Lower leg skin (tissue), 4 donors: ENCODE results near the gene BRD3OS. TPM values are rescaled to one million over a fixed set of nuclear protein-coding genes. Genes with fewer than 3 reads are reported as not detected.
A peak's percentile ranks its signal among the peaks of the same experiment; 100 is the strongest.

ENCODE experiments used
- DNase-seq, 2 donors: peaks; one replicate each; pipeline ENCODE4 v3.0.0-alpha.2; 2019; ENCODE audit warnings: low spot score in 2 of 2
- H3K4me3 ChIP-seq: fragments of 200-600 bp; sonication (generic); 2 replicates; pipeline ENCODE4 v1.5.1; 2017; ENCODE audit warnings: mild to moderate bottlenecking, low read depth; ENCODE audit not compliant: poor library complexity, severe bottlenecking
- POLR2A ChIP-seq, 2 donors: fragments of 450-650 bp; IDR thresholded peaks; one replicate each; pipeline ENCODE4 v1.6.1; 2016 to 2017; ENCODE audit warnings: antibody characterized with exemption in 2 of 2, mild to moderate bottlenecking in 1 of 2, moderate library complexity in 1 of 2
- WGBS, 2 donors: methylation state at CpG; one replicate each; pipeline ENCODE4 v1.1.5; 2018; 5-methylcytosine and 5-hydroxymethylcytosine counted together
- intact Hi-C: fragments of 100-400 bp; cut with DNase I; formaldehyde crosslinking; loops from one replicate; pipeline ENCODE4 v1.15.0; 2023; ENCODE audit warnings: low total_unique reads
- total RNA-seq, 4 donors: library from RNA; depleted of rRNA; stranded (reverse); fragments of >200 nt; gene quantifications; one replicate each; pipeline ENCODE4 v1.1.0, GENCODE V29; 2016
- TF ChIP-seq, protein P1 (sequence below), 3 donors: fragments of 450-650 bp; IDR thresholded peaks; one replicate each; pipeline ENCODE4 v1.5.1; 2016; ENCODE audit warnings: antibody characterized with exemption in 3 of 3, mild to moderate bottlenecking in 3 of 3, moderate library complexity in 2 of 3

Gene BRD3OS
- total RNA-seq, 4 donors from 2014 or later, result 2.5 to 11.0 (median 6.4) TPM

DNA sequence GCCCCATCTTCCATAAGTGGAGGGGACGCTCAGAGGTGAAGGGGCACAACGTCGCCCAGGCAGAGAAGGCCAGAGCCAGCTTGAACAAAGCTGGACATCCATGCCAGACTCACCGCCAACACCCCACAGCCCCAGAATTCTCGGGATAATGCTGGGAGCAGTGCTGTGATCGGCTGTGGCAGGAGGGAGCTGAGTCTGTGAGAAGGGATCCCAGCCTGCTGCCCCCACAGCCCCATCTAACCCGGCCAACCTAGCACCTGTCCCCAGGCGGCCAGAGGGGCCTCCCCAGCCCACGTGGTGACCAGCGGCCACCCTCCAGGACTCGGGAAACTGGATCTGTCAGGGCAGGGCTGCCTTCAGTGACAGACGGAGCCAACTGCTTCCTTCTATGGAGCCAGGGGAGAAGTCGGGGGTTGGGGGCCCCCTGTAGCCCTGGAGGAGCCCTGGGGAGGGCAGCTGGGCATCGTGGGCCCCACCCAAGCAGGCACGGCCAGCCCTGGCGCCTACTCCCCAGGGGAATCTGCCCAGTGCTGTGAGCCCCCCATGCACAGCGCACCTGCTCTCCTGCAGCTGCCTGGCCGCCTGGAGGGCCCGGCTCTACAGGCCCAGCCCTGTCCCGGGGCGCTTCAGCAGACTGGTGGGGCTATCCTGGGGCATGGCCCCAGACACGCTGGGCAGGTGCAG lies 36.5 kb downstream of the BRD3OS start:
- intact Hi-C loops, result no loop called here
- peak in 1 of 2 donors; percentile 80 for DNase-seq
- no peak for TF ChIP-seq POLR2A (IDR thresholded peaks at IDR 0.05)
- TF ChIP-seq, protein P1, sequence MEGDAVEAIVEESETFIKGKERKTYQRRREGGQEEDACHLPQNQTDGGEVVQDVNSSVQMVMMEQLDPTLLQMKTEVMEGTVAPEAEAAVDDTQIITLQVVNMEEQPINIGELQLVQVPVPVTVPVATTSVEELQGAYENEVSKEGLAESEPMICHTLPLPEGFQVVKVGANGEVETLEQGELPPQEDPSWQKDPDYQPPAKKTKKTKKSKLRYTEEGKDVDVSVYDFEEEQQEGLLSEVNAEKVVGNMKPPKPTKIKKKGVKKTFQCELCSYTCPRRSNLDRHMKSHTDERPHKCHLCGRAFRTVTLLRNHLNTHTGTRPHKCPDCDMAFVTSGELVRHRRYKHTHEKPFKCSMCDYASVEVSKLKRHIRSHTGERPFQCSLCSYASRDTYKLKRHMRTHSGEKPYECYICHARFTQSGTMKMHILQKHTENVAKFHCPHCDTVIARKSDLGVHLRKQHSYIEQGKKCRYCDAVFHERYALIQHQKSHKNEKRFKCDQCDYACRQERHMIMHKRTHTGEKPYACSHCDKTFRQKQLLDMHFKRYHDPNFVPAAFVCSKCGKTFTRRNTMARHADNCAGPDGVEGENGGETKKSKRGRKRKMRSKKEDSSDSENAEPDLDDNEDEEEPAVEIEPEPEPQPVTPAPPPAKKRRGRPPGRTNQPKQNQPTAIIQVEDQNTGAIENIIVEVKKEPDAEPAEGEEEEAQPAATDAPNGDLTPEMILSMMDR (IDR thresholded peaks at IDR 0.05), result no peak
- H3K4me3 ChIP-seq, result no peak overlapping the region
- WGBS, 2 donors, result 63 to 69% methylated on average over 11 to 22 of the region's 22 CpGs

DNA sequence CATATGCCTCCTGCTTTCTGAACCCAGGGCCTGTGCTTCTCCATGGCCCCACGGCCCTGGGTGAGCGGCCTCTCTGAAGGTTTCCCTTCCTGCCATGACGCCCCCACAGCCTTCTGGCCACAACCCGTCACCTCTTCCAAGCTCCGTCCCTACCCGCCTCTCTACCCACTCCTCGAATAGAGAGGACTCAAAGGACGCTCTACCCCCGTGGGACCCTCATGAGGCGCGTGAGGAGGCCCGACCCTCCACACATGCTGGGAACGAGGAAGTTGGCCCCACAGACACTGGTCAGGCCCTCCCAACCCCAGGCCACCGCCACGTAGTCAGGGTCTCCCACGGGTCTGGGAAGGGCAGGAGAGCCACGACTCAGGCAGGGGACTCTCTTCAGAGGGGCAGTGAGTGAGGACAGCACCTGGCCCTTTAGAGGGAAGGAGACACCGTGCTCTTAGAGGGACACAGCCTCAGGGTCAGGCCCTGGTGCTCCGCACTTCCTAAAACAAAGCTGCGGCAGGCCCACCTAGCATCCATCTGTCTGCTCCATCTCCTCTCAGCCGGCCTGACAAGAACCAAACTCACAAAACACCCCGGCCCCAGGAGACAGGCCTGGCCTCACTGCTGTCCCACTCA lies 37.3 kb downstream of the BRD3OS start:
- peak in 1 of 2 donors; percentile 61 for DNase-seq
- intact Hi-C loops, result no loop called here
- H3K4me3 ChIP-seq, result no peak overlapping the region
- TF ChIP-seq, protein P1 (IDR thresholded peaks at IDR 0.05), result no peak
- no peak for TF ChIP-seq POLR2A (IDR thresholded peaks at IDR 0.05)
- WGBS, 2 donors, result 78 to 86% methylated on average over 21 to 22 of the region's 22 CpGs

DNA sequence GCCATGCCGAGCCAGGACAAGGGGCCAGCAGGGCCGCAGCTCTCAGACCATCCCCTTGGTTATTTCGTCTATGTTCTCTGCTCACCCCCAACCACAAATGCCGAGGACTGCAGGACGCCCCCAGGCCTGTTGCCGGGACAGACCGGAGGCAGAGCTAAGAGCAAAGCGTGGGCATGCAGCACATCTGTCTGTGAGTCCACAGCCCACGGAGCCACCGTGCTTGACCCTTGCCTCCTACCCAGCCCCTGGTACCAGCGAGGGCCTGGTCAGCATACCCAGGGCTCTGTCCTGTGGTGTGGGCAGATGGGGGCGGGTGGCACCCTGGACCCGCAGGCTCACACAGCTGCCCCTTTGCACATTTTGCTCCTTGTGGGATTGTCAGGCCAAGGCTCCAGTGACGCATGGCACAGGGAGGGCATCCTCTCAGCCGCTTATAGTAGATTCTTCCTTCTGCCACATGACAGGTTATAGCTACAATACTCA lies 37.8 kb downstream of the BRD3OS start:
- intact Hi-C loops, result no loop called here
- H3K4me3 ChIP-seq, result no peak overlapping the region
- TF ChIP-seq, protein P1 (IDR thresholded peaks at IDR 0.05), result no peak
- TF ChIP-seq POLR2A (IDR thresholded peaks at IDR 0.05), result no peak
- 84 to 89% methylated on average over 15 of the region's 15 CpGs for WGBS, 2 donors
- DNase-seq, result peak in 1 of 2 donors; percentile 75

DNA sequence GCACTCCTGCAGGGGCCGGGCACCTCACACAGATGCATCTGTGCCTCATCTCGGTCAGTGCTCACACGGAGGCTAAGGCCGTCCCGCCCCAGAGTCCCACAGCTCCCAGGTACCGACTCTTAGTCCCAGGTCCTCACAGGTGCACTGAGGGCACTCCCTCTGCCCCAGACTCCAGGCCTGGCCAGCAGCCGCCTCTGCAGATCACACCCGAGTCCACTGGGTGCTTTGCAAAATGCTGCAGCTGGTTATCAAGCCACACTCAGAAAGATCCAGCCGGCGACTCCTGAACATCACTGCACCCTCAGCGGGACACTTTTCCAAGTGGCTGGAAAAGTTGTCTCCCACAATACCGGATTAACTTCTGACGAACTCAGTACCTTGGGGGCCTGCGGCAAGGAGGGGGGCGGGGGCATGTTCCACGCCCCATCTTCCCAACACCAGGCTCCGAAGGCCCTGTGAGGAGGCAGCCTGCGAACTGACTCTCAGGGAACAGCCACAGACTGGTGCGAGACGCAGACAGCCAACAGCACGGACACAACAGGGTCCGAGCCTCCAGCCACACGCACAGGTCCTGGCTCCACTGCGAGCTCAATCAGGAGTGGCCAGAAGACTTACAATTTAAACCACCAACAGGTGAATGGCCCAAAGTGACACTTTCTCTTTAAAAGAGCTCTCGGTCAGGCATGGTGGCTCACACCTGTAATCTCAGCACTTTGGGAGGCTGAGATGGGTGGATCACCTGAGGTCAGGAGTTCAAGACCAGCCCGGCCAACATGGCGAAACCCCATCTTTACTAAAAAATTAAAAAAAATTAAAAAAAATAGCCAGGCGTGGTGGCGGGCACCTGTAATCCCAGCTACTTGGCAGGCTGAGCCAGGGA lies 38.5 kb downstream of the BRD3OS start:
- H3K4me3 ChIP-seq, result no peak overlapping the region
- 90 to 94% methylated on average over 29 of the region's 29 CpGs for WGBS, 2 donors
- intact Hi-C loops, result no loop called here
- DNase-seq, result peak in 1 of 2 donors; percentile 78
- TF ChIP-seq, protein P1 (IDR thresholded peaks at IDR 0.05), result no peak
- TF ChIP-seq POLR2A (IDR thresholded peaks at IDR 0.05), result no peak

DNA sequence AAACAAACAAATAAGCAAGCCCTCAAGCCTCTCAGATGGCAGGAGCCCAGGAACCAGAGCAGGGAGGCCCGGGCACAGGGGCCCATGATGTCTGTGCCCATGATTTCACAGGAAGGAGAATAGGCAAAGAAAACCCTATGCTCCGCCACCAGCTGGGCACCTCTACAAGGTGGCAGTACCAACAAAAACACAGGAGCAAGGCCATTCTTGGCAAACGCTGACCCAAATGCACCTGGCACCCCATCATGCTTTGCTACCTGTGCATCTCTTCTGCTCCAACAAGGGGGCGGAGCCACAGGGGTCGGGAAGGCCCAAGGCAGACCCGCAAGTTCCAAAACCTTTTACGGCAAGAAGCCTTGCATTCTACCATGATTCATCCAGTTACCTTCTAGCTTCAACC lies 39.4 kb downstream of the BRD3OS start:
- peak in 1 of 2 donors; percentile 59 for DNase-seq
- intact Hi-C loops, result no loop called here
- WGBS, 2 donors, result 81 to 82% methylated on average over 7 of the region's 7 CpGs
- no peak overlapping the region for H3K4me3 ChIP-seq
- TF ChIP-seq, protein P1 (IDR thresholded peaks at IDR 0.05), result no peak
- TF ChIP-seq POLR2A (IDR thresholded peaks at IDR 0.05), result no peak
